K562 (cell line): Measurements from ENCODE around the gene FAM83F. TPM values are rescaled to one million over a fixed set of nuclear protein-coding genes. Genes with fewer than 3 reads are reported as not detected.

Source experiments
- AFF4 ChIP-seq: sonication (generic); formaldehyde crosslinking; IDR thresholded peaks from 2 replicates; pipeline ENCODE4 v1.8.0; 2023; ENCODE audit warnings: mild to moderate bottlenecking, missing genetic modification reagents
- BHLHE40 ChIP-seq: IDR thresholded peaks from 2 replicates; pipeline ENCODE4 v1.6.1; 2011; ENCODE audit warnings: low read length, improper control_type of control experiment
- ETV5 ChIP-seq: sonication (generic); formaldehyde crosslinking; IDR thresholded peaks from 2 replicates; pipeline ENCODE4 v1.4.0; 2020; ENCODE audit warnings: low read depth, mild to moderate bottlenecking, missing genetic modification reagents
- KLF16 ChIP-seq: IDR thresholded peaks from 2 replicates; pipeline ENCODE4 v1.6.1; 2016; ENCODE audit warnings: antibody characterized with exemption
- L3MBTL2 ChIP-seq: fragments of 450-650 bp; IDR thresholded peaks from 2 replicates; pipeline ENCODE4 v1.6.1; 2016; ENCODE audit warnings: mild to moderate bottlenecking, moderate library complexity
- NBN ChIP-seq: fragments of 450-650 bp; IDR thresholded peaks from 2 replicates; pipeline ENCODE4 v1.6.1; 2016; ENCODE audit warnings: low read depth, mild to moderate bottlenecking
- NR2C1 ChIP-seq, 2 experiments: fragments of 450-650 bp; IDR thresholded peaks; 2 replicates each; pipeline ENCODE4 v1.6.1; 2017; ENCODE audit warnings: mild to moderate bottlenecking in 2 of 2, antibody characterized with exemption in 1 of 2, inconsistent platforms in 1 of 2, missing compliant biosample characterization in 1 of 2, missing genetic modification characterization in 1 of 2
- SPI1 ChIP-seq: IDR thresholded peaks from 2 replicates; pipeline ENCODE4 v1.6.1; 2011; ENCODE audit warnings: low read depth, low read length, control low read depth, borderline replicate concordance
- SRF ChIP-seq, 2 experiments: fragments of 250-450, 450-650 bp in 1 of 2; sonication (Bioruptor Pico) in 1 of 2; sonication (generic) in 1 of 2; formaldehyde crosslinking; IDR thresholded peaks; 2 replicates each; pipeline versions ENCODE4 v1.5.0 to v1.5.1; 2020 to 2022; ENCODE audit warnings: mild to moderate bottlenecking in 1 of 2, missing genetic modification reagents in 1 of 2
- STAT5A ChIP-seq: IDR thresholded peaks from 2 replicates; pipeline ENCODE4 v1.6.1; 2012; ENCODE audit warnings: low read length, inconsistent platforms, borderline replicate concordance
- YY1 ChIP-seq, 3 experiments: IDR thresholded peaks; 2 replicates each; pipeline ENCODE4 v1.6.1; 2011; ENCODE audit warnings: low read length in 2 of 3, mild to moderate bottlenecking in 2 of 3, moderate library complexity in 2 of 3, borderline replicate concordance in 1 of 3, control low read depth in 1 of 3, low read depth in 1 of 3; ENCODE audit not compliant: insufficient read depth in 3 of 3, insufficient replicate concordance in 2 of 3, control insufficient read depth in 1 of 3, insufficient read length in 1 of 3; ENCODE audit errors: extremely low read depth in 1 of 3
- ZNF766 ChIP-seq: fragments of 200-800 bp; sonication (Bioruptor generic); conservative IDR thresholded peaks from 2 replicates; pipeline ENCODE4 v1.6.1; 2016; ENCODE audit warnings: missing genetic modification characterization, missing compliant biosample characterization
- polyA plus RNA-seq, 8 experiments: library from polyadenylated mRNA; depleted of rRNA in 4 of 8; stranded (reverse) in 5 of 8; unstranded in 3 of 8; fragments of >200 nt; fragmentation: Nextera tagmentation in 2 of 8; fragmentation: Illumina TruSeq in 1 of 8; extraction: Ambion mirVana in 2 of 8; extraction: Trizol in 1 of 8; gene quantifications; 2 replicates each; pipeline versions ENCODE4 v1.2.1 to v1.2.3, GENCODE V29; 2011 to 2014; ENCODE audit warnings: inconsistent platforms in 1 of 8, missing spikeins in 1 of 8
- total RNA-seq, 7 experiments: library from RNA; depleted of rRNA in 6 of 7; stranded (reverse); fragments of >200 nt in 6 of 7; fragmentation: Illumina TruSeq in 2 of 7; extraction: Trizol in 2 of 7; gene quantifications; 2 replicates each; pipeline versions ENCODE4 v1.2.1 to v1.2.3, GENCODE V29; 2011 to 2021; ENCODE audit warnings: low replicate concordance in 1 of 7
- TF ChIP-seq, protein P1 (sequence below): IDR thresholded peaks from 2 replicates; pipeline ENCODE4 v1.6.1; 2012; ENCODE audit warnings: low read depth, low read length, improper control_type of control experiment, borderline replicate concordance
- TF ChIP-seq, protein P2 (sequence below): fragments of 200-800 bp; sonication (Bioruptor generic); IDR thresholded peaks from 2 replicates; pipeline ENCODE4 v1.6.1; 2016; ENCODE audit warnings: missing genetic modification characterization, missing compliant biosample characterization

FAM83F gene
- total and polyA plus RNA-seq, 9 of the 15 experiments (the other 6 are each of a cell fraction or from before 2014, with no cell fraction given): under 0.01 to 0.13 (median 0.04) TPM; not detected in 1

GRCh38 chr22:39999144-39999757 is 4.5 kb downstream of the FAM83F start (continued):
- TF ChIP-seq, protein P1, sequence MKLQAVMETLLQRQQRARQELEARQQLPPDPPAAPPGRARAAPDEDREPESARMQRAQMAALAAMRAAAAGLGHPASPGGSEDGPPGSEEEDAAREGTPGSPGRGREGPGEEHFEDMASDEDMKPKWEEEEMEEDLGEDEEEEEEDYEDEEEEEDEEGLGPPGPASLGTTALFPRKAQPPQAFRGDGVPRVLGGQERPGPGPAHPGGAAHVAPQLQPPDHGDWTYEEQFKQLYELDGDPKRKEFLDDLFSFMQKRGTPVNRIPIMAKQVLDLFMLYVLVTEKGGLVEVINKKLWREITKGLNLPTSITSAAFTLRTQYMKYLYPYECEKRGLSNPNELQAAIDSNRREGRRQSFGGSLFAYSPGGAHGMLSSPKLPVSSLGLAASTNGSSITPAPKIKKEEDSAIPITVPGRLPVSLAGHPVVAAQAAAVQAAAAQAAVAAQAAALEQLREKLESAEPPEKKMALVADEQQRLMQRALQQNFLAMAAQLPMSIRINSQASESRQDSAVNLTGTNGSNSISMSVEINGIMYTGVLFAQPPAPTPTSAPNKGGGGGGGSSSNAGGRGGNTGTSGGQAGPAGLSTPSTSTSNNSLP: no peak
- TF ChIP-seq L3MBTL2: peak; percentile 51; the same call in 1 of the 2 replicates
- TF ChIP-seq ZNF766 (CRISPR knock-in tag): 0 out of 2 replicates have a peak, but pooled peaks have one; percentile 69
- TF ChIP-seq SPI1: 0 out of 2 replicates have a peak, but pooled peaks have one; percentile 20
- TF ChIP-seq, protein P2, sequence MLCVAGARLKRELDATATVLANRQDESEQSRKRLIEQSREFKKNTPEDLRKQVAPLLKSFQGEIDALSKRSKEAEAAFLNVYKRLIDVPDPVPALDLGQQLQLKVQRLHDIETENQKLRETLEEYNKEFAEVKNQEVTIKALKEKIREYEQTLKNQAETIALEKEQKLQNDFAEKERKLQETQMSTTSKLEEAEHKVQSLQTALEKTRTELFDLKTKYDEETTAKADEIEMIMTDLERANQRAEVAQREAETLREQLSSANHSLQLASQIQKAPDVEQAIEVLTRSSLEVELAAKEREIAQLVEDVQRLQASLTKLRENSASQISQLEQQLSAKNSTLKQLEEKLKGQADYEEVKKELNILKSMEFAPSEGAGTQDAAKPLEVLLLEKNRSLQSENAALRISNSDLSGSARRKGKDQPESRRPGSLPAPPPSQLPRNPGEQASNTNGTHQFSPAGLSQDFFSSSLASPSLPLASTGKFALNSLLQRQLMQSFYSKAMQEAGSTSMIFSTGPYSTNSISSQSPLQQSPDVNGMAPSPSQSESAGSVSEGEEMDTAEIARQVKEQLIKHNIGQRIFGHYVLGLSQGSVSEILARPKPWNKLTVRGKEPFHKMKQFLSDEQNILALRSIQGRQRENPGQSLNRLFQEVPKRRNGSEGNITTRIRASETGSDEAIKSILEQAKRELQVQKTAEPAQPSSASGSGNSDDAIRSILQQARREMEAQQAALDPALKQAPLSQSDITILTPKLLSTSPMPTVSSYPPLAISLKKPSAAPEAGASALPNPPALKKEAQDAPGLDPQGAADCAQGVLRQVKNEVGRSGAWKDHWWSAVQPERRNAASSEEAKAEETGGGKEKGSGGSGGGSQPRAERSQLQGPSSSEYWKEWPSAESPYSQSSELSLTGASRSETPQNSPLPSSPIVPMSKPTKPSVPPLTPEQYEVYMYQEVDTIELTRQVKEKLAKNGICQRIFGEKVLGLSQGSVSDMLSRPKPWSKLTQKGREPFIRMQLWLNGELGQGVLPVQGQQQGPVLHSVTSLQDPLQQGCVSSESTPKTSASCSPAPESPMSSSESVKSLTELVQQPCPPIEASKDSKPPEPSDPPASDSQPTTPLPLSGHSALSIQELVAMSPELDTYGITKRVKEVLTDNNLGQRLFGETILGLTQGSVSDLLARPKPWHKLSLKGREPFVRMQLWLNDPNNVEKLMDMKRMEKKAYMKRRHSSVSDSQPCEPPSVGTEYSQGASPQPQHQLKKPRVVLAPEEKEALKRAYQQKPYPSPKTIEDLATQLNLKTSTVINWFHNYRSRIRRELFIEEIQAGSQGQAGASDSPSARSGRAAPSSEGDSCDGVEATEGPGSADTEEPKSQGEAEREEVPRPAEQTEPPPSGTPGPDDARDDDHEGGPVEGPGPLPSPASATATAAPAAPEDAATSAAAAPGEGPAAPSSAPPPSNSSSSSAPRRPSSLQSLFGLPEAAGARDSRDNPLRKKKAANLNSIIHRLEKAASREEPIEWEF (CRISPR knock-in tag): no peak
- TF ChIP-seq BHLHE40: no peak
- 0 out of 4 replicates have a peak, but pooled peaks of 1 of the 2 experiments have one; percentile 19 for TF ChIP-seq SRF (CRISPR knock-in tag; IDR thresholded peaks at IDR 0.05)
- peak in 1 of 3 experiments; percentile 3 for TF ChIP-seq YY1 (IDR thresholded peaks at IDR 0.05; ENCODE audit: borderline replicate concordance in 1 of 3, control insufficient read depth in 1 of 3, extremely low read depth in 1 of 3, insufficient read depth in 3 of 3, insufficient read length in 1 of 3, insufficient replicate concordance in 2 of 3, low read depth in 1 of 3, low read length in 2 of 3)
- peak; percentile 94 for TF ChIP-seq NR2C1 (IDR thresholded peaks at IDR 0.05)
- TF ChIP-seq NR2C1 (tag; IDR thresholded peaks at IDR 0.05): peak; percentile 96
- peak; percentile 68; the same call in 1 of the 2 replicates for TF ChIP-seq KLF16
- TF ChIP-seq STAT5A: peak; percentile 64
- no peak; the same call in 1 of the 2 replicates for TF ChIP-seq NBN
- TF ChIP-seq AFF4 (CRISPR knock-in tag): peak; percentile 31; the same call in 1 of the 2 replicates
- peak; percentile 90 for TF ChIP-seq ETV5 (CRISPR knock-in tag)
